H1 (cell line): ENCODE measurements around the gene SPC25. TPM values are rescaled to one million over a fixed set of nuclear protein-coding genes. Genes with fewer than 3 reads are reported as not detected.

ENCODE experiments used
- CTCF ChIA-PET: fragments of 300-600 bp; sonication (Branson Sonifier 250); formaldehyde crosslinking; loops from one replicate; lab custom pipeline; 2021; ENCODE audit not compliant: partially characterized antibody; lab: Charles Lee
- POLR2A ChIA-PET: fragments of 300-600 bp; sonication (Branson Sonifier 250); formaldehyde crosslinking; loops from one replicate; lab custom pipeline; 2021; ENCODE audit warnings: inconsistent platforms; ENCODE audit not compliant: partially characterized antibody; lab: Charles Lee
- DNase-seq, 2 experiments: peaks; one replicate each; pipeline versions ENCODE4 v3.0.0 to v3.0.0-alpha.2; 2010 to 2022; ENCODE audit warnings: low spot score in 2 of 2, low read depth in 1 of 2, mixed read lengths in 1 of 2
- FAIRE-seq: peaks from 2 replicates; lab custom pipeline; 2011; peaks lifted over from hg19 to GRCh38; lab: Jason Lieb, UNC
- H2AFZ ChIP-seq: 2 replicates; pipeline ENCODE4 v1.8.1; 2012; ENCODE audit warnings: low read length, inconsistent platforms
- H2AK5ac ChIP-seq: 2 replicates; pipeline ENCODE4 v1.6.1; 2013; ENCODE audit warnings: low read depth, low read length
- H2BK120ac ChIP-seq: replicated peaks from 2 replicates; pipeline ENCODE3; 2013; ENCODE audit warnings: low read depth, low read length, inconsistent platforms
- H2BK12ac ChIP-seq: 2 replicates; pipeline ENCODE4 v1.6.1; 2013; ENCODE audit warnings: low read depth, low read length
- H2BK15ac ChIP-seq: 2 replicates; pipeline ENCODE4 v1.6.1; 2013; ENCODE audit warnings: low read length
- H2BK20ac ChIP-seq: 2 replicates; pipeline ENCODE4 v1.6.1; 2013; ENCODE audit warnings: low read length
- H2BK5ac ChIP-seq: 2 replicates; pipeline ENCODE4 v1.6.1; 2013; ENCODE audit warnings: low read depth, low read length
- H3K14ac ChIP-seq: 2 replicates; pipeline ENCODE4 v1.6.1; 2013; ENCODE audit warnings: inconsistent platforms; ENCODE audit not compliant: insufficient read length
- H3K18ac ChIP-seq: 2 replicates; pipeline ENCODE4 v1.6.1; 2013; ENCODE audit warnings: low read length; ENCODE audit errors: extremely low read depth
- H3K23ac ChIP-seq: 2 replicates; pipeline ENCODE4 v1.6.1; 2013; ENCODE audit warnings: inconsistent platforms; ENCODE audit not compliant: insufficient read length
- H3K23me2 ChIP-seq: 2 replicates; pipeline ENCODE4 v1.6.1; 2013; ENCODE audit warnings: low read depth, low read length
- H3K27ac ChIP-seq: 2 replicates; pipeline ENCODE4 v1.6.1; 2011; ENCODE audit warnings: low read depth, low read length, inconsistent platforms
- H3K27me3 ChIP-seq, 4 experiments: replicated peaks in 1 of 4; 1 replicate in 1 of 4; 2 replicates in 3 of 4; pipeline versions ENCODE4 v1.6.1 to v1.8.1; 2011 to 2013; ENCODE audit warnings: low read length in 3 of 4, mild to moderate bottlenecking in 3 of 4, inconsistent platforms in 2 of 4, mixed read lengths in 2 of 4, moderate library complexity in 1 of 4; ENCODE audit not compliant: control insufficient read depth in 3 of 4, insufficient read depth in 3 of 4; ENCODE audit errors: extremely low read depth in 1 of 4
- H3K36me3 ChIP-seq, 4 experiments: 2 replicates each; pipeline versions ENCODE4 v1.6.1 to v1.8.1; 2011 to 2013; ENCODE audit warnings: mild to moderate bottlenecking in 4 of 4, low read length in 3 of 4, moderate library complexity in 2 of 4, control low read depth in 1 of 4, inconsistent platforms in 1 of 4; ENCODE audit not compliant: insufficient read depth in 4 of 4, control insufficient read depth in 2 of 4
- H3K4ac ChIP-seq: replicated peaks from 2 replicates; pipeline ENCODE3; 2013; ENCODE audit warnings: low read length, low read depth, mixed read lengths, inconsistent platforms; ENCODE audit not compliant: insufficient read length
- H3K4me1 ChIP-seq, 4 experiments: replicated peaks in 1 of 4; 1 replicate in 1 of 4; 2 replicates in 3 of 4; pipeline versions ENCODE4 v1.6.1 to v1.8.1; 2011 to 2013; ENCODE audit warnings: low read length in 3 of 4, inconsistent platforms in 2 of 4, mixed read lengths in 1 of 4; ENCODE audit not compliant: insufficient read depth in 4 of 4, control insufficient read depth in 3 of 4
- H3K4me2 ChIP-seq, 2 experiments: 2 replicates each; pipeline versions ENCODE4 v1.6.1 to v1.8.1; 2011 to 2013; ENCODE audit warnings: low read depth in 2 of 2, low read length in 2 of 2, control low read depth in 1 of 2, inconsistent platforms in 1 of 2, mild to moderate bottlenecking in 1 of 2; ENCODE audit not compliant: insufficient read depth in 1 of 2
- H3K4me3 ChIP-seq, 4 experiments: fragments of 200-600, 300-600 bp in 1 of 4; sonication (generic), shearing (Covaris generic), sonication (Bioruptor Twin) in 1 of 4; 2 replicates each; pipeline versions ENCODE4 v1.5.1 to v1.8.1; 2011 to 2016; ENCODE audit warnings: low read length in 4 of 4, low read depth in 3 of 4, control low read depth in 2 of 4, inconsistent platforms in 2 of 4, mild to moderate bottlenecking in 2 of 4, mixed read lengths in 1 of 4, moderate library complexity in 1 of 4; ENCODE audit not compliant: insufficient read depth in 2 of 4; ENCODE audit errors: extremely low read depth in 1 of 4
- H3K56ac ChIP-seq: replicated peaks from 2 replicates; pipeline ENCODE3; 2013; ENCODE audit warnings: low read depth, mild to moderate bottlenecking, mixed read lengths, low read length, inconsistent platforms; ENCODE audit not compliant: insufficient read length
- H3K79me1 ChIP-seq: 2 replicates; pipeline ENCODE4 v1.6.1; 2013; ENCODE audit warnings: low read depth, low read length, control low read depth
- H3K79me2 ChIP-seq, 2 experiments: 2 replicates each; pipeline versions ENCODE4 v1.6.1 to v1.8.1; 2012 to 2013; ENCODE audit warnings: low read length in 2 of 2, mild to moderate bottlenecking in 2 of 2, inconsistent platforms in 1 of 2; ENCODE audit not compliant: insufficient read depth in 2 of 2, control insufficient read depth in 1 of 2
- H3K9ac ChIP-seq, 4 experiments: replicated peaks in 1 of 4; 1 replicate in 1 of 4; 2 replicates in 3 of 4; pipeline versions ENCODE4 v1.6.1 to v1.8.1; 2011 to 2013; ENCODE audit warnings: low read depth in 3 of 4, low read length in 3 of 4, control low read depth in 2 of 4, mild to moderate bottlenecking in 2 of 4, moderate library complexity in 2 of 4, inconsistent platforms in 1 of 4; ENCODE audit errors: extremely low read depth in 1 of 4
- H3K9me3 ChIP-seq, 2 experiments: 2 replicates each; pipeline versions ENCODE4 v1.6.1 to v1.8.1; 2012 to 2013; ENCODE audit warnings: mild to moderate bottlenecking in 2 of 2, moderate library complexity in 2 of 2, control low read depth in 1 of 2, inconsistent platforms in 1 of 2, low read depth in 1 of 2, low read length in 1 of 2, mixed read lengths in 1 of 2; ENCODE audit not compliant: insufficient read depth in 2 of 2
- H4K20me1 ChIP-seq, 2 experiments: replicated peaks in 1 of 2; 2 replicates each; pipeline versions ENCODE3 to v1.8.1; 2011 to 2013; ENCODE audit warnings: inconsistent platforms in 2 of 2, low read length in 2 of 2, mild to moderate bottlenecking in 1 of 2; ENCODE audit not compliant: insufficient read depth in 2 of 2, control insufficient read depth in 1 of 2
- H4K5ac ChIP-seq: 2 replicates; pipeline ENCODE4 v1.6.1; 2013; ENCODE audit warnings: low read length, low read depth, mixed read lengths, inconsistent platforms; ENCODE audit not compliant: insufficient read length
- H4K8ac ChIP-seq: 2 replicates; pipeline ENCODE4 v1.8.0; 2013; ENCODE audit warnings: mild to moderate bottlenecking, moderate library complexity, low read length, inconsistent platforms; ENCODE audit not compliant: insufficient read depth; ENCODE audit errors: extremely low read depth
- H4K91ac ChIP-seq: replicated peaks from 2 replicates; pipeline ENCODE3; 2013; ENCODE audit warnings: low read length, mixed read lengths, inconsistent platforms; ENCODE audit not compliant: insufficient read length
- CBX5 ChIP-seq: fragments of 300-800, 300-1000 bp; sonication (generic); IDR thresholded peaks from 2 replicates; pipeline ENCODE4 v1.7.1; 2016; ENCODE audit warnings: antibody characterized with exemption, low read length, low read depth
- CBX8 ChIP-seq: fragments of 300-800, 300-1000 bp; sonication (generic); IDR thresholded peaks from 2 replicates; pipeline ENCODE4 v1.7.1; 2016; ENCODE audit warnings: low read depth, low read length, borderline replicate concordance
- MAFK ChIP-seq: IDR thresholded peaks from 2 replicates; pipeline ENCODE4 v1.6.1; 2012; ENCODE audit warnings: low read depth, mild to moderate bottlenecking, improper control_type of control experiment, low read length
- SIN3A ChIP-seq, 2 experiments: IDR thresholded peaks in 1 of 2; conservative IDR thresholded peaks in 1 of 2; 2 replicates each; pipeline ENCODE4 v1.6.1; 2011 to 2012; ENCODE audit warnings: low read length in 2 of 2, improper control_type of control experiment in 1 of 2, low read depth in 1 of 2, mild to moderate bottlenecking in 1 of 2
- TAF1 ChIP-seq: IDR thresholded peaks from 2 replicates; pipeline ENCODE4 v1.6.1; 2011; ENCODE audit warnings: mild to moderate bottlenecking, low read depth, low read length
- TAF7 ChIP-seq: optimal IDR thresholded peaks from 2 replicates; pipeline ENCODE3; 2011; ENCODE audit warnings: low read depth, mild to moderate bottlenecking, inconsistent platforms, low read length, moderate library complexity, borderline replicate concordance
- WGBS, 2 experiments: shearing (Covaris generic) in 1 of 2; methylation state at CpG; one replicate each; pipeline versions ENCODE4 v1.1.6 to v1.1.7; 2013 to 2015; ENCODE audit warnings: low lambda C conversion rate in 2 of 2, mixed read lengths in 2 of 2, inconsistent platforms in 1 of 2, low coverage in 1 of 2, missing lambda C conversion rate in 1 of 2; ENCODE audit not compliant: insufficient replicate concordance in 2 of 2, insufficient coverage in 1 of 2, insufficient read length in 1 of 2; ENCODE audit errors: extremely low coverage in 1 of 2, missing lambda C conversion rate in 1 of 2; 5-methylcytosine and 5-hydroxymethylcytosine counted together
- polyA plus RNA-seq, 7 experiments: library from polyadenylated mRNA; depleted of rRNA in 3 of 7; stranded (reverse) in 5 of 7; unstranded in 2 of 7; fragments of >200 nt in 5 of 7; fragments of 200-250 nt in 2 of 7; gene quantifications; 1 replicate in 5 of 7; 2 replicates in 1 of 7; 4 replicates in 1 of 7; pipeline versions ENCODE4 v1.2.1 to v1.2.3, GENCODE V29; 2011 to 2013; ENCODE audit warnings: missing spikeins in 2 of 7, mixed read lengths in 2 of 7
- total RNA-seq: library from RNA; stranded (reverse); fragmentation: NEBNext Ultra II Directional; extraction: Animal tissue kit (Norgen Biotek cat#: 25700); gene quantifications from 2 replicates; pipeline ENCODE4 v1.2.1, GENCODE V29; 2021
- TF ChIP-seq, protein P1 (sequence below), 3 experiments: IDR thresholded peaks; 1 replicate in 2 of 3; 2 replicates in 1 of 3; pipeline versions ENCODE4 v1.5.1 to v1.6.1; 2011; ENCODE audit warnings: low read length in 3 of 3, mild to moderate bottlenecking in 3 of 3, inconsistent platforms in 2 of 3, low read depth in 1 of 3, moderate library complexity in 1 of 3; ENCODE audit not compliant: insufficient read depth in 1 of 3; ENCODE audit errors: control extremely low read depth in 1 of 3
- TF ChIP-seq, protein P2 (sequence below): IDR thresholded peaks from 2 replicates; pipeline ENCODE4 v1.6.1; 2012; ENCODE audit warnings: low read length, inconsistent platforms

The SPC25 gene
- total and polyA plus RNA-seq, 2 of the 8 experiments (the other 6 are each of a cell fraction or from before 2014, with no cell fraction given) = 21.0 to 34.7 TPM

DNA sequence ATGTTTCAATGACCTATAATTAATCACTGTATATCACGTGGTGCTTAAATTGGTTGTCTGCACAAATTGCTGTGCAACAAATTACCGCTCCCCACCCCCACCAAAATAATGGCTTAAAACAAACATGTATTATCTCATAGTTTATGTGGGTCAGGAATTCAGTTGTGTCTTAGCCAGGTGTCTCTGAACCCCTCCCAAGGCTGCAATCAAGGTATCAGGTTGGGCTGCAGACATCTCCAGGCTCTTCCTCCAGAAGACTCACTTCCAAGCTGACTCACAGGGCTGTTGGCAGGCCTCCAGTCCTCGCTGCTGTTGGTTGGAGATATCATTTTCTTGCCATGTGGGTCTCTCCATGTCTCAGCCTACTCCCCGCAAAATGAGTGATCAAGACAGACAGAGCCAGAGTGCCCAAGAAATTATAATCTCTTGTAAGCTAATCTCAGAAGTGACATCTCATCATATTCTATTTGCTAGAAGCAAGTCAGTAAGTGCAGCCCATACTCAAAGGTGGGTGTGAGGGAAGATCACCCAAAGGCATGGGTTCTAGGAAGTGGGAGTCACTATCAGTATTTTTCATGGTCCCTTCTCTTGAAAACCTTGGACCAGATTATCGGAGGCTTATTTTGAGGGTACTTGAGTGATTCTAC lies 38.4 kb downstream of the SPC25 start:
- Histone ChIP-seq H3K27me3 (no peaks in the 10 kb centered on the region), H2AFZ (no peak overlapping the region), H3K18ac (no peak overlapping the region), H3K14ac (no peak overlapping the region), H3K4me1 (peaks cover 0 to 4% (median 0%) of the 10 kb centered on the region in 4 experiments; a peak in 1 of 7 replicates), H3K4ac (no peak overlapping the region), H3K4me3 (no peak overlapping the region), H3K79me2 (no peaks in the 10 kb centered on the region), H4K5ac (no peak overlapping the region), H3K9ac (no peak overlapping the region), H2BK12ac (no peak overlapping the region), H2BK20ac (no peak overlapping the region), H2BK120ac (no peak overlapping the region), H3K4me2 (no peak overlapping the region), H4K20me1 (no peaks in the 10 kb centered on the region), H2BK5ac (no peak overlapping the region), H2BK15ac (no peak overlapping the region), H4K91ac (no peak overlapping the region), H3K56ac (no peak overlapping the region), H3K27ac (no peak overlapping the region), H3K23ac (no peak overlapping the region), H3K36me3 (no peaks in the 10 kb centered on the region; a peak in 1 of 8 replicates), H4K8ac (no peak overlapping the region), H3K9me3 (no peaks in the 10 kb centered on the region), H2AK5ac (no peak overlapping the region), H3K23me2 (no peaks in the 10 kb centered on the region), H3K79me1 (no peaks in the 10 kb centered on the region)
- no peak for DNase-seq
- no peak for FAIRE-seq
- POLR2A ChIA-PET = interaction anchor here (1.3 kb wide), 1 partner anchor 9 kb away, joined by 3 read pairs; no protein-coding TSS in a partner anchor
- CTCF ChIA-PET = interaction anchor here (0.8 kb wide), 1 partner anchor 10 kb away, joined by 4 read pairs; no protein-coding TSS in a partner anchor
- WGBS, 2 experiments = 95% methylated on average over 5 of the region's 5 CpGs; no CpG with 5 or more reads in 1 of the 2 experiments
- TF ChIP-seq, protein P1, sequence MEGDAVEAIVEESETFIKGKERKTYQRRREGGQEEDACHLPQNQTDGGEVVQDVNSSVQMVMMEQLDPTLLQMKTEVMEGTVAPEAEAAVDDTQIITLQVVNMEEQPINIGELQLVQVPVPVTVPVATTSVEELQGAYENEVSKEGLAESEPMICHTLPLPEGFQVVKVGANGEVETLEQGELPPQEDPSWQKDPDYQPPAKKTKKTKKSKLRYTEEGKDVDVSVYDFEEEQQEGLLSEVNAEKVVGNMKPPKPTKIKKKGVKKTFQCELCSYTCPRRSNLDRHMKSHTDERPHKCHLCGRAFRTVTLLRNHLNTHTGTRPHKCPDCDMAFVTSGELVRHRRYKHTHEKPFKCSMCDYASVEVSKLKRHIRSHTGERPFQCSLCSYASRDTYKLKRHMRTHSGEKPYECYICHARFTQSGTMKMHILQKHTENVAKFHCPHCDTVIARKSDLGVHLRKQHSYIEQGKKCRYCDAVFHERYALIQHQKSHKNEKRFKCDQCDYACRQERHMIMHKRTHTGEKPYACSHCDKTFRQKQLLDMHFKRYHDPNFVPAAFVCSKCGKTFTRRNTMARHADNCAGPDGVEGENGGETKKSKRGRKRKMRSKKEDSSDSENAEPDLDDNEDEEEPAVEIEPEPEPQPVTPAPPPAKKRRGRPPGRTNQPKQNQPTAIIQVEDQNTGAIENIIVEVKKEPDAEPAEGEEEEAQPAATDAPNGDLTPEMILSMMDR (IDR thresholded peaks at IDR 0.05; ENCODE audit: control extremely low read depth in 1 of 3, insufficient read depth in 1 of 3, low read depth in 1 of 3, low read length in 3 of 3) = no peak
- TF ChIP-seq TAF1 (no peak), CBX5 (no peak), SIN3A (conservative IDR thresholded peaks at IDR 0.05 in 1 of 2, IDR thresholded peaks at IDR 0.05 in 1 of 2; ENCODE audit: low read depth in 1 of 2, low read length in 2 of 2) (no peak), TAF7 (no peak), MAFK (no peak), CBX8 (no peak)
- TF ChIP-seq, protein P2, sequence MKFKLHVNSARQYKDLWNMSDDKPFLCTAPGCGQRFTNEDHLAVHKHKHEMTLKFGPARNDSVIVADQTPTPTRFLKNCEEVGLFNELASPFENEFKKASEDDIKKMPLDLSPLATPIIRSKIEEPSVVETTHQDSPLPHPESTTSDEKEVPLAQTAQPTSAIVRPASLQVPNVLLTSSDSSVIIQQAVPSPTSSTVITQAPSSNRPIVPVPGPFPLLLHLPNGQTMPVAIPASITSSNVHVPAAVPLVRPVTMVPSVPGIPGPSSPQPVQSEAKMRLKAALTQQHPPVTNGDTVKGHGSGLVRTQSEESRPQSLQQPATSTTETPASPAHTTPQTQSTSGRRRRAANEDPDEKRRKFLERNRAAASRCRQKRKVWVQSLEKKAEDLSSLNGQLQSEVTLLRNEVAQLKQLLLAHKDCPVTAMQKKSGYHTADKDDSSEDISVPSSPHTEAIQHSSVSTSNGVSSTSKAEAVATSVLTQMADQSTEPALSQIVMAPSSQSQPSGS = no peak
